Vagina (tissue), 2 donors: ENCODE measurements around the gene ENTPD6.

Source experiments
- POLR2A ChIP-seq, 2 donors: fragments of 450-650 bp; IDR thresholded peaks; one replicate each; pipeline ENCODE4 v1.6.1; 2017; ENCODE audit warnings: antibody characterized with exemption in 2 of 2, mild to moderate bottlenecking in 2 of 2, moderate library complexity in 2 of 2
- POLR2AphosphoS5 ChIP-seq, 2 donors: sonication (generic); formaldehyde crosslinking; IDR thresholded peaks; one replicate each; pipeline ENCODE4 v1.9.0; 2017; ENCODE audit warnings: antibody characterized with exemption in 2 of 2, mild to moderate bottlenecking in 2 of 2, low read depth in 1 of 2; ENCODE audit not compliant: insufficient read depth in 1 of 2
- TF ChIP-seq, protein P1 (sequence below), 3 experiments: fragments of 450-650 bp in 2 of 3; fragments of 200-600 bp in 1 of 3; sonication (generic) in 1 of 3; IDR thresholded peaks; one replicate each; pipeline ENCODE4 v1.5.1; 2017 to 2019; ENCODE audit warnings: antibody characterized with exemption in 3 of 3, mild to moderate bottlenecking in 2 of 3, moderate library complexity in 2 of 3

DNA sequence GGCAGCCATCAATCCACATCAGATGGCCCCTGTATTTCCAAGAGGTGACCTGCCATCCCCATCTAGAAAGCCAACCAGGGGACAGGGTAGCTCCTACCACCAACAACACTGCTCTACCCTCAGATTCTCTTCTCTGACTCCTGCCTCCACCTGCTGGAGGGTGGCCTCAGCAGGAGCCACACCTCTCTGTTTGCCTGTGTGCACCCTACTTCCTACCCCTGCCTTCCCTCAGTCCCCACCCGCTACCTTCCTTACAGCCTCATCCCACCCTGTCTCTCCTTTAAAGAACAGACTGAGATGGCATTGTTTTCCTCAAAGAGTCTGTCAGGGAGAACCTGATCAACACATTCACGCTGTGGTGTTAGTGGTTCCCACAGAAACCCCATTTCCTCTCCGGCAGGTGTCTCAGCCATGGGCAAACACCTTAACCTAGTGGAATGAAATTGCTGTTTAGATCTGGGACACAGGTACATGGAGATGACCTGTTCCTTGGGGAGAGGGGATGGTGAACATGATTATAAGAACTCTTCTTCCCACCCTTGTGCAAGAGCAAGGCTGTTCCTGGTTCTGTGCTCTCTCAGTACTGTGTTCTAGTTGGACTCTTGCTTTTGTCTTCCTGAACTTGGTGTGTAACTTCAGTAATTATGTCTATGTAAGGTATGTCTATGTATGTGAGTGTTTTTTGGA, 1.8 kb downstream of the ENTPD6 start:
- TF ChIP-seq, protein P1, sequence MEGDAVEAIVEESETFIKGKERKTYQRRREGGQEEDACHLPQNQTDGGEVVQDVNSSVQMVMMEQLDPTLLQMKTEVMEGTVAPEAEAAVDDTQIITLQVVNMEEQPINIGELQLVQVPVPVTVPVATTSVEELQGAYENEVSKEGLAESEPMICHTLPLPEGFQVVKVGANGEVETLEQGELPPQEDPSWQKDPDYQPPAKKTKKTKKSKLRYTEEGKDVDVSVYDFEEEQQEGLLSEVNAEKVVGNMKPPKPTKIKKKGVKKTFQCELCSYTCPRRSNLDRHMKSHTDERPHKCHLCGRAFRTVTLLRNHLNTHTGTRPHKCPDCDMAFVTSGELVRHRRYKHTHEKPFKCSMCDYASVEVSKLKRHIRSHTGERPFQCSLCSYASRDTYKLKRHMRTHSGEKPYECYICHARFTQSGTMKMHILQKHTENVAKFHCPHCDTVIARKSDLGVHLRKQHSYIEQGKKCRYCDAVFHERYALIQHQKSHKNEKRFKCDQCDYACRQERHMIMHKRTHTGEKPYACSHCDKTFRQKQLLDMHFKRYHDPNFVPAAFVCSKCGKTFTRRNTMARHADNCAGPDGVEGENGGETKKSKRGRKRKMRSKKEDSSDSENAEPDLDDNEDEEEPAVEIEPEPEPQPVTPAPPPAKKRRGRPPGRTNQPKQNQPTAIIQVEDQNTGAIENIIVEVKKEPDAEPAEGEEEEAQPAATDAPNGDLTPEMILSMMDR (IDR thresholded peaks at IDR 0.05), result no peak
- no peak for TF ChIP-seq POLR2A (IDR thresholded peaks at IDR 0.05)
- TF ChIP-seq POLR2AphosphoS5 (IDR thresholded peaks at IDR 0.05; ENCODE audit: insufficient read depth in 1 of 2, low read depth in 1 of 2), result no peak
